Lower leg skin (tissue), 4 donors: ENCODE measurements around the gene CCS. TPM values are rescaled to one million over a fixed set of nuclear protein-coding genes. Genes with fewer than 3 reads are reported as not detected.
"Not testable (repeated sequence)": the region's sequence is repeated elsewhere in the genome, so short reads cannot be mapped to it uniquely, and the experiment has no call there.

Experiments
- DNase-seq, 2 donors: peaks; one replicate each; pipeline ENCODE4 v3.0.0-alpha.2; 2019; ENCODE audit warnings: low spot score in 2 of 2
- H3K4me3 ChIP-seq: fragments of 200-600 bp; sonication (generic); 2 replicates; pipeline ENCODE4 v1.5.1; 2017; ENCODE audit warnings: mild to moderate bottlenecking, low read depth; ENCODE audit not compliant: poor library complexity, severe bottlenecking
- POLR2A ChIP-seq, 2 donors: fragments of 450-650 bp; IDR thresholded peaks; one replicate each; pipeline ENCODE4 v1.6.1; 2016 to 2017; ENCODE audit warnings: antibody characterized with exemption in 2 of 2, mild to moderate bottlenecking in 1 of 2, moderate library complexity in 1 of 2
- WGBS, 2 donors: methylation state at CpG; one replicate each; pipeline ENCODE4 v1.1.5; 2018; 5-methylcytosine and 5-hydroxymethylcytosine counted together
- intact Hi-C: fragments of 100-400 bp; cut with DNase I; formaldehyde crosslinking; loops from one replicate; pipeline ENCODE4 v1.15.0; 2023; ENCODE audit warnings: low total_unique reads
- total RNA-seq, 4 donors: library from RNA; depleted of rRNA; stranded (reverse); fragments of >200 nt; gene quantifications; one replicate each; pipeline ENCODE4 v1.1.0, GENCODE V29; 2016
- TF ChIP-seq, protein P1 (sequence below), 3 donors: fragments of 450-650 bp; IDR thresholded peaks; one replicate each; pipeline ENCODE4 v1.5.1; 2016; ENCODE audit warnings: antibody characterized with exemption in 3 of 3, mild to moderate bottlenecking in 3 of 3, moderate library complexity in 2 of 3

The CCS gene
- total RNA-seq, 4 donors from 2014 or later, result 13.7 to 24.2 (median 15.2) TPM

DNA sequence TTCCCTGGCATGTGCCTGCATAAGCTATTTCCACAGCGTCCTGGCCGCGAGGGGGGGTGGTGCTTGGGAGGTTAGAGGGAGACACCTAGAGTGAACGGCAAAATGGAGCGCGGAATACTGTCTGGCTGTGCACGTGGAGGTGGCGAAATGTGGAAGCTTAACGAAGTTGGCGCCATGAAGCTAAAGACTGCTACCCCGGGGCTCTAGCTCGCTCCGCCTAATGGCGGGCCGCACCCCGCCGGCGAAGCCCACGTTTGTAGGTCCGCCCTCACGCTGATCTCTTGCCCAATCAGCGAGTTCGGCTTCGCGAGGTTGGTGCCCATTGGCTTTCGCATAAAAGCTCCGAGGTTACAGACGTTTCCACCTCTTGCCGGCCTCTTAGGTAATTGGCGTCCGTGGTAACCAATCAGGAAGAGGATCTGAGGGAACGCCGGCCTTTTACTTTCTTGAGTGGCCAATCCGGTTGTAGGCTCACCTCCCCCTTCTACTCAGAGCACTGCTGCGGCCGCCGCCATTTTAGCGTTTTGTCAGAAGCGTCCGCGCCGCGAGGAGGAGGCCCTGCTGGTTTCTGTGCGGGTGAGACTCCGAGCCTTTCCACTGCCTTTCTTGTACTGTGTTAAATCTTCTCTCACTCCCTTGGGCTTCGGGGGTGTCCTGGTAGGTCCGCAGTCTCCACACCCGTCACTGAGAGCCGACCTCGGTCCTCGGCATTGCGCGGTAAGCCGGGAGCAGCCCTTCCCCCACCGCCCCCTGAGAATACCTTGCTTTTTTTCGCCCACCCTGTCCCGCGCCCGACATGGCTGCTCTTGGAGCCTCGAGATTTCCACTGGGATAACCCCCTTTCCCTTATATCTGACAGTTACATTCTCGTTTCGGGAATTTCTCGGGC, 45.4 kb downstream of the CCS start, which contains the start of gene RBM4:
Gene RBM4 (plus strand): TSS at position 527 of the 889 bp plus-strand sequence. CDS start 1,009 bp downstream, outside the sequence.
- 1 to 2% methylated on average over 61 to 63 of the region's 63 CpGs for WGBS, 2 donors
- intact Hi-C loops, result no loop called here
- DNase-seq, result peak; percentile 99 to 100
- H3K4me3 ChIP-seq, result peak within 1 kb of the TSS; percentile 68
- TF ChIP-seq POLR2A (IDR thresholded peaks at IDR 0.05), result peak in 1 of 2 donors; percentile 83
- TF ChIP-seq, protein P1, sequence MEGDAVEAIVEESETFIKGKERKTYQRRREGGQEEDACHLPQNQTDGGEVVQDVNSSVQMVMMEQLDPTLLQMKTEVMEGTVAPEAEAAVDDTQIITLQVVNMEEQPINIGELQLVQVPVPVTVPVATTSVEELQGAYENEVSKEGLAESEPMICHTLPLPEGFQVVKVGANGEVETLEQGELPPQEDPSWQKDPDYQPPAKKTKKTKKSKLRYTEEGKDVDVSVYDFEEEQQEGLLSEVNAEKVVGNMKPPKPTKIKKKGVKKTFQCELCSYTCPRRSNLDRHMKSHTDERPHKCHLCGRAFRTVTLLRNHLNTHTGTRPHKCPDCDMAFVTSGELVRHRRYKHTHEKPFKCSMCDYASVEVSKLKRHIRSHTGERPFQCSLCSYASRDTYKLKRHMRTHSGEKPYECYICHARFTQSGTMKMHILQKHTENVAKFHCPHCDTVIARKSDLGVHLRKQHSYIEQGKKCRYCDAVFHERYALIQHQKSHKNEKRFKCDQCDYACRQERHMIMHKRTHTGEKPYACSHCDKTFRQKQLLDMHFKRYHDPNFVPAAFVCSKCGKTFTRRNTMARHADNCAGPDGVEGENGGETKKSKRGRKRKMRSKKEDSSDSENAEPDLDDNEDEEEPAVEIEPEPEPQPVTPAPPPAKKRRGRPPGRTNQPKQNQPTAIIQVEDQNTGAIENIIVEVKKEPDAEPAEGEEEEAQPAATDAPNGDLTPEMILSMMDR (IDR thresholded peaks at IDR 0.05), result no peak

DNA sequence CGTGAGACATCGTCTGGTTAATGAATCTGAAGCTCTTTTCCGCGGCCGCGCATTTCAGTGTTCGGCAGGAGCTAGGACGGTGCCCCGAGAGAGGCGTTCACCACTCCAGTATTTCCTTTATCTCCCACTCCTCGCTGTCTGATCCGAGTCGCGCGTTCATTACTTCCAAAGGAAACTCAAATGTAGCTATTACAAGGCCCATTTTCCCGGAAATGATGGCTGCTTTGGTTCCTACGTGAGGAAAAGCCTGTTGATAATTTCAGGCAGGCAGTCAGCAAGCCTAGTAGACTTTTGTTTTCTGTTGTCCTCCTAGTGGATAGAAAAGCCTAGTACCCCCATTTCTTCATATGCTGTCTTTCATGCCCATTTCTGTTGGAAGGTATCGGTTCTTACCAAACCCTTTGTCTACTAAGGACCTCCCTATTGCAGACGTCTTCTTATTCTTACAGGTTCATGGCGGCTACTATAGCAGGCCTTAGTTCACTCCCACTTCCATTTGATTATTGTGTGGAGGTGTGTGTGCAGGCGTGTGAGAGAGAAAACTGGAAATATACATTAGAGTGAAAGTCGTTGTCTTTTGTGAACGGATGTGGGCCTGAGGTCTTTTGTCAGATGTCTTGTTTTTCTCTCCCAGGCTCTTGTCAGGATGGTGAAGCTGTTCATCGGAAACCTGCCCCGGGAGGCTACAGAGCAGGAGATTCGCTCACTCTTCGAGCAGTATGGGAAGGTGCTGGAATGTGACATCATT, 46.3 kb downstream of the CCS start:
- 4 to 5% methylated on average over 27 of the region's 27 CpGs for WGBS, 2 donors
- TF ChIP-seq POLR2A (IDR thresholded peaks at IDR 0.05), result no peak
- TF ChIP-seq, protein P1 (IDR thresholded peaks at IDR 0.05), result no peak
- intact Hi-C loops, result no loop called here
- H3K4me3 ChIP-seq, result peak overlapping the region; percentile 68
- peak in 1 of 2 donors; percentile 39 for DNase-seq

DNA sequence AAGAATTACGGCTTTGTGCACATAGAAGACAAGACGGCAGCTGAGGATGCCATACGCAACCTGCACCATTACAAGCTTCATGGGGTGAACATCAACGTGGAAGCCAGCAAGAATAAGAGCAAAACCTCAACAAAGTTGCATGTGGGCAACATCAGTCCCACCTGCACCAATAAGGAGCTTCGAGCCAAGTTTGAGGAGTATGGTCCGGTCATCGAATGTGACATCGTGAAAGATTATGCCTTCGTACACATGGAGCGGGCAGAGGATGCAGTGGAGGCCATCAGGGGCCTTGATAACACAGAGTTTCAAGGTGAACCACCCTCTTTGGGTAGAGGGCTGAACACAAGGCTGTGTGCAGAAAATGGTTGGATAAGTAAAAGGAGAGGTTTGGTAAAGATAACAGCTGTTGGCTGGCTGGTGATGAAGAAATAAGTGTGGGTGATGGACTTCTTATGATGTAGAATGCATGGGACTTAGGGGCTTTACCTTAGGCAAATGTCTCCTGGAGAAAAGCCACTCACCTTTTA, 46.9 kb downstream of the CCS start:
- 56 to 65% methylated on average over 10 of the region's 10 CpGs for WGBS, 2 donors
- H3K4me3 ChIP-seq, intact Hi-C loops: not testable (repeated sequence)
- DNase-seq, result peak in 1 of 2 donors; percentile 61

DNA sequence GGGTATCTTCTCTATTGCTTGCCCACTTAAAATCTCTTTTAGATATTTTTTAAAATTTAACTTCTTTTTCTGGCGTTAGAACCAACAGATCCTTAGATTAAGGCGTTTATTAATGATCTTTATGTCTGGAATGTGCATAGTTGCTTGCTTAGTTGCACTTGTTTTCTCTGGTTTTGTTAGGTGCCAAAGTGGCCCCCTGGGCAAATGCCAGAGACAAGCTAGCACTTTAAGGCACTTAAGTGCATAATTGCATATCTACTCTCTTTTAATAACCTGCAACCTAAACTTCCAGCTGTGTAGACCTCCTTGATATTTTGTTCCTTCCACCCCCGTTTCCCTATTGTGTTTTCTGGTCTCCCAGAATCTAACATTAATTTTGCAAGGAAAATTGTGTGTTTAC, 48.8 kb downstream of the CCS start:
- intact Hi-C loops, result no loop called here
- DNase-seq, result no peak
- no peak for TF ChIP-seq POLR2A (IDR thresholded peaks at IDR 0.05)
- TF ChIP-seq, protein P1 (IDR thresholded peaks at IDR 0.05), result no peak
- WGBS, 2 donors, result 19 to 27% methylated on average over 3 of the region's 3 CpGs
- H3K4me3 ChIP-seq, result no peak overlapping the region

DNA sequence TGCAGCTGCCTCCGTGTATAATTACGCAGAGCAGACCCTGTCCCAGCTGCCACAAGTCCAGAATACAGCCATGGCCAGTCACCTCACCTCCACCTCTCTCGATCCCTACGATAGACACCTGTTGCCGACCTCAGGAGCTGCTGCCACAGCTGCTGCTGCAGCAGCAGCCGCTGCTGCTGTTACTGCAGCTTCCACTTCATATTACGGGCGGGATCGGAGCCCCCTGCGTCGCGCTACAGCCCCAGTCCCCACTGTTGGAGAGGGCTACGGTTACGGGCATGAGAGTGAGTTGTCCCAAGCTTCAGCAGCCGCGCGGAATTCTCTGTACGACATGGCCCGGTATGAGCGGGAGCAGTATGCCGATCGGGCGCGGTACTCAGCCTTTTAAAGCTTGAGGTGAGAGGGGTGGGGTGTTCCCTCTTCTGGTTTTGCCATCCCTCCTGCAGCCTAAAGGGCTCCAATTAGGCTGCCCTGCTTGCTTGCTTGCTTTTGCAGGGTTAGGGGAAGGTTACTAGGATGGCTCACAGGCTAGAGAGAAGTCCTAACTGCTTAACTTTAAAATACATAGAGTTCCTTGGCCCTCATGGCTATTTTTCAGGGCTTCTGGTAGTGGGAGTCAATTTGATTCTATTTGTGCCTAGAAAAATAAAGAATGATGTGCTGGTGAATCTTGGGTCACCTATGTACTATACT, 50.9 kb downstream of the CCS start:
- intact Hi-C loops, result no loop called here
- 84 to 88% methylated on average over 24 of the region's 24 CpGs for WGBS, 2 donors
- DNase-seq, result no peak

More for the DNA sequence above, 50.9 kb downstream of the CCS start:
- TF ChIP-seq, protein P1 (IDR thresholded peaks at IDR 0.05), result no peak
- no peak for TF ChIP-seq POLR2A (IDR thresholded peaks at IDR 0.05)
- H3K4me3 ChIP-seq, result no peak overlapping the region
